A549 (cell line): ENCODE measurements around the gene PPARA. TPM values are rescaled to one million over a fixed set of nuclear protein-coding genes. Genes with fewer than 3 reads are reported as not detected.

Experiments used
- ATAC-seq, 2 experiments: fragments of 200-7000 bp in 1 of 2; fragments of >200 bp in 1 of 2; cut with Nextera tagmentation in 1 of 2; cut with Tn5 transposase in 1 of 2; 3 replicates each; pipeline versions ENCODE4 v1.8.0 to v1.9.1; 2018 to 2020; ENCODE audit warnings: mild to moderate bottlenecking in 1 of 2, moderate library complexity in 1 of 2
- CTCF ChIA-PET: fragments of 300-600 bp; sonication (Branson Sonifier 250); formaldehyde crosslinking; extraction: SDS; loops from one replicate; lab custom pipeline; 2021; ENCODE audit warnings: antibody characterized with exemption, inconsistent platforms; lab: Yijun Ruan, JAX
- POLR2A ChIA-PET: fragments of 350-600 bp; formaldehyde crosslinking; extraction: SDS; loops from one replicate; lab custom pipeline; 2021; ENCODE audit warnings: antibody characterized with exemption, inconsistent platforms; lab: Yijun Ruan, JAX
- DNase-seq, 2 experiments: peaks; one replicate each; pipeline versions ENCODE4 v3.0.0 to v3.0.0-alpha.2; 2011 to 2016; ENCODE audit warnings: low read depth in 1 of 2, low spot score in 1 of 2
- FAIRE-seq: peaks from 2 replicates; lab custom pipeline; 2011; peaks lifted over from hg19 to GRCh38; lab: Jason Lieb, UNC
- H3K27ac ChIP-seq, 2 experiments: fragments of >200 bp; sonication (Bioruptor Twin); formaldehyde crosslinking; 3 replicates each; pipeline ENCODE4 v1.5.1; 2016 to 2017
- H3K4me1 ChIP-seq: fragments of >200 bp; sonication (Bioruptor Twin); formaldehyde crosslinking; 3 replicates; pipeline ENCODE4 v1.6.1; 2016
- H3K4me2 ChIP-seq: fragments of >200 bp; sonication (Bioruptor Twin); formaldehyde crosslinking; 3 replicates; pipeline ENCODE4 v1.6.1; 2016
- H3K4me3 ChIP-seq: fragments of >200 bp; sonication (Bioruptor Twin); formaldehyde crosslinking; 3 replicates; pipeline ENCODE4 v1.5.1; 2016
- H3K9me3 ChIP-seq: fragments of >200 bp; sonication (Bioruptor Twin); formaldehyde crosslinking; 3 replicates; pipeline ENCODE4 v1.6.1; 2016
- CBX8 ChIP-seq: fragments of 200-600 bp; sonication (generic); IDR thresholded peaks from 2 replicates; pipeline ENCODE4 v1.6.1; 2016
- CEBPB ChIP-seq, 2 experiments: fragments of >200 bp in 1 of 2; sonication (Bioruptor Twin) in 1 of 2; formaldehyde crosslinking in 1 of 2; IDR thresholded peaks; 2 replicates each; pipeline ENCODE4 v1.6.1; 2012 to 2016
- EHF ChIP-seq: fragments of 250-450 bp; sonication (Bioruptor Pico); IDR thresholded peaks from 2 replicates; pipeline ENCODE4 v1.5.0; 2020; ENCODE audit warnings: mild to moderate bottlenecking
- FOXS1 ChIP-seq: fragments of 250-450 bp; sonication (Bioruptor Pico); IDR thresholded peaks from 2 replicates; pipeline ENCODE4 v1.5.0; 2020; ENCODE audit warnings: mild to moderate bottlenecking, moderate library complexity
- GATA3 ChIP-seq: IDR thresholded peaks from 2 replicates; pipeline ENCODE4 v1.6.1; 2012; ENCODE audit warnings: borderline replicate concordance
- HOXB13 ChIP-seq: fragments of 250-450 bp; sonication (Bioruptor Pico); IDR thresholded peaks from 2 replicates; pipeline ENCODE4 v1.5.0; 2020; ENCODE audit warnings: low read depth, mild to moderate bottlenecking, moderate library complexity
- JUNB ChIP-seq: fragments of >200 bp; sonication (Bioruptor Twin); formaldehyde crosslinking; IDR thresholded peaks from 2 replicates; pipeline ENCODE4 v1.6.1; 2016
- MYC ChIP-seq: IDR thresholded peaks from 2 replicates; pipeline ENCODE4 v1.6.1; 2012; ENCODE audit warnings: mild to moderate bottlenecking, inconsistent platforms, low read length, improper control_type of control experiment, borderline replicate concordance
- NR3C1 ChIP-seq: fragments of >200 bp; sonication (Bioruptor Twin); formaldehyde crosslinking; IDR thresholded peaks from 3 replicates; pipeline ENCODE4 v1.6.1; 2017
- PHF8 ChIP-seq: fragments of 200-600 bp; sonication (generic); IDR thresholded peaks from 2 replicates; pipeline ENCODE4 v1.6.1; 2016; ENCODE audit warnings: low read depth, mild to moderate bottlenecking, antibody characterized with exemption, moderate library complexity, borderline replicate concordance
- POLR2A ChIP-seq: IDR thresholded peaks from 2 replicates; pipeline ENCODE4 v1.6.1; 2012; ENCODE audit warnings: mild to moderate bottlenecking, low read length
- RFX5 ChIP-seq: fragments of 450-650 bp; IDR thresholded peaks from 2 replicates; pipeline ENCODE4 v1.7.1; 2014; ENCODE audit warnings: antibody characterized with exemption, mild to moderate bottlenecking, moderate library complexity
- SMC3 ChIP-seq: fragments of >200 bp; sonication (Bioruptor Twin); formaldehyde crosslinking; IDR thresholded peaks from 3 replicates; pipeline ENCODE4 v1.6.1; 2018; ENCODE audit warnings: inconsistent platforms
- TP53 ChIP-seq: fragments of 250-450 bp; sonication (Bioruptor Pico); IDR thresholded peaks from 2 replicates; pipeline ENCODE4 v1.5.0; 2021; ENCODE audit warnings: mild to moderate bottlenecking, moderate library complexity
- ZC3H11A ChIP-seq: fragments of 450-650 bp; IDR thresholded peaks from 2 replicates; pipeline ENCODE4 v1.6.1; 2014; ENCODE audit warnings: antibody characterized with exemption, mild to moderate bottlenecking
- ZFP36 ChIP-seq: fragments of 450-650 bp; IDR thresholded peaks from 2 replicates; pipeline ENCODE4 v1.6.1; 2014; ENCODE audit warnings: borderline replicate concordance; ENCODE audit not compliant: partially characterized antibody
- ZNF302 ChIP-seq: fragments of 250-450 bp; sonication (Bioruptor Pico); IDR thresholded peaks from 2 replicates; pipeline ENCODE4 v1.9.0; 2021; ENCODE audit warnings: inconsistent platforms, mild to moderate bottlenecking, moderate library complexity
- ZSCAN20 ChIP-seq: fragments of 250-450 bp; sonication (Bioruptor Pico); IDR thresholded peaks from 2 replicates; pipeline ENCODE4 v1.8.0; 2022; ENCODE audit warnings: mild to moderate bottlenecking, moderate library complexity
- WGBS: methylation state at CpG from one replicate; pipeline ENCODE4 v1.1.6; 2017; ENCODE audit errors: missing lambda C conversion rate; 5-methylcytosine and 5-hydroxymethylcytosine counted together
- polyA plus RNA-seq, 4 experiments: library from polyadenylated mRNA; depleted of rRNA in 3 of 4; stranded (reverse); fragments of >200 nt; fragmentation: RNase III in 1 of 4; extraction: RNeasy Plus Mini Kit Qiagen cat#74134 plus additional on column Dnase treatment in 1 of 4; gene quantifications; 2 replicates in 3 of 4; 3 replicates in 1 of 4; pipeline ENCODE4 v1.2.3, GENCODE V29; 2011 to 2017
- TF ChIP-seq, protein P1 (sequence below): fragments of >200 bp; sonication (Bioruptor Twin); formaldehyde crosslinking; IDR thresholded peaks from 2 replicates; pipeline ENCODE4 v1.6.1; 2016
- TF ChIP-seq, protein P2 (sequence below): fragments of 450-650 bp; IDR thresholded peaks from 2 replicates; pipeline ENCODE4 v1.6.1; 2014; ENCODE audit warnings: antibody characterized with exemption
- TF ChIP-seq, protein P3 (sequence below): IDR thresholded peaks from 2 replicates; pipeline ENCODE4 v1.6.1; 2012

The PPARA gene
- polyA plus RNA-seq, 2 of the 4 experiments (the other 2 are of a cell fraction): 2.6 to 2.8 TPM

DNA sequence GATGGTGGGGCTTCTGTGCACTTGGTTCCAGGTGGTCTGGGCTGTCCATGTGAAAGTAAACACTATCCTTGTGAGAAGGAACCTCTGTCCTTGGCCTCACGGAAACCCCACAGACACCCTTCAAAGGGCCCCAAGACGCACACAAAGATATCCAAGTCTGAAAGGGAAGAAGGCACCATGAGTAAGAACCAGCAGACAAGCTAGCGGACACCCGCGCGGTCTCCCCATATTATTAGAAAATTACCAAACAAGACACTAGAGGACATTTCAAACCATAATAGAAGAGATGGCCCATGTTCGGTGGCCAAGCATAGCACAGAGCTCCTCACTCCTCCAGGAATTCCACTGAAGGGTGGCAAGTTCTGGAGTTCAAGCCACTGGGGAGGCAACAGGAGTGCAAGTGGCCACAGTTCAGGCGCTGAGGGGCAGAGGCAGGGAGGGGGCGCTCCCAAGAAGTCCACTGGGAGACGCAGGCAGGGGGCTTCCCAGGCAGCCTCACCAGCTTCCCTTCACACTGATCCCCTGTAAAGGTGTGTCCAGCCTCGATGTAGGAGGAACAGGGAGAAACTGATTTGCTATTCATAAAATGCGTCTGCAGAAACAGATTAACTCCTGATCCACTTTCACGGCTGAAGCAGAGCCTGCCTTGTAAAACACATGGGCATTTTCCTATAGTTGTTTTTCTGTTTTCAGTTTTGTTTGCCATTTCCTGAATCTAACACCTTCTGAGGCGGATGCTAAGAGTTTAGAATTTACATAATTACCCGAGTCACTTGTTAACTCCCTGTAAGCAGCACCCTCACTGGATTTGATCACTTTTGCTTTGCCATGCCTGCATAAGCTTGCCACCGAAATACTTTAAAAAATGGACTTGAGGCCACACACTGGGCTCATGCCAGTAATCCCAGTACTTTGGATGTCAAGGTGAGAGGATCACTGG lies 9.1 kb upstream of the PPARA start:
- Histone ChIP-seq H3K4me1 (no peaks in the 10 kb centered on the region), H3K4me3 (no peak overlapping the region), H3K9me3 (no peaks in the 10 kb centered on the region), H3K27ac (no peak overlapping the region), H3K4me2 (no peak overlapping the region)
- ChIA-PET POLR2A (no interaction called here), CTCF (interaction anchor here (0.6 kb wide), 1 partner anchor 590 kb away, joined by 3 read pairs; no protein-coding TSS in a partner anchor)
- no peak for ATAC-seq
- no peak for DNase-seq
- TF ChIP-seq CEBPB (IDR thresholded peaks at IDR 0.05): no peak
- TF ChIP-seq NR3C1: no peak
- TF ChIP-seq TP53: no peak
- no peak for TF ChIP-seq ZNF302
- no peak for TF ChIP-seq POLR2A
- no peak for TF ChIP-seq ZSCAN20 (CRISPR knock-in tag)
- no peak for TF ChIP-seq PHF8
- TF ChIP-seq RFX5: no peak
- TF ChIP-seq MYC: no peak
- no peak for TF ChIP-seq SMC3
- no peak for TF ChIP-seq CBX8
- TF ChIP-seq, protein P1, sequence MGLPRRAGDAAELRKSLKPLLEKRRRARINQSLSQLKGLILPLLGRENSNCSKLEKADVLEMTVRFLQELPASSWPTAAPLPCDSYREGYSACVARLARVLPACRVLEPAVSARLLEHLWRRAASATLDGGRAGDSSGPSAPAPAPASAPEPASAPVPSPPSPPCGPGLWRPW: no peak
- no peak for TF ChIP-seq EHF (CRISPR knock-in tag)
- TF ChIP-seq GATA3: no peak
- TF ChIP-seq, protein P2, sequence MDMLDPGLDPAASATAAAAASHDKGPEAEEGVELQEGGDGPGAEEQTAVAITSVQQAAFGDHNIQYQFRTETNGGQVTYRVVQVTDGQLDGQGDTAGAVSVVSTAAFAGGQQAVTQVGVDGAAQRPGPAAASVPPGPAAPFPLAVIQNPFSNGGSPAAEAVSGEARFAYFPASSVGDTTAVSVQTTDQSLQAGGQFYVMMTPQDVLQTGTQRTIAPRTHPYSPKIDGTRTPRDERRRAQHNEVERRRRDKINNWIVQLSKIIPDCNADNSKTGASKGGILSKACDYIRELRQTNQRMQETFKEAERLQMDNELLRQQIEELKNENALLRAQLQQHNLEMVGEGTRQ: no peak
- no peak for TF ChIP-seq JUNB
- TF ChIP-seq ZC3H11A: no peak
- no peak for TF ChIP-seq ZFP36
- TF ChIP-seq, protein P3, sequence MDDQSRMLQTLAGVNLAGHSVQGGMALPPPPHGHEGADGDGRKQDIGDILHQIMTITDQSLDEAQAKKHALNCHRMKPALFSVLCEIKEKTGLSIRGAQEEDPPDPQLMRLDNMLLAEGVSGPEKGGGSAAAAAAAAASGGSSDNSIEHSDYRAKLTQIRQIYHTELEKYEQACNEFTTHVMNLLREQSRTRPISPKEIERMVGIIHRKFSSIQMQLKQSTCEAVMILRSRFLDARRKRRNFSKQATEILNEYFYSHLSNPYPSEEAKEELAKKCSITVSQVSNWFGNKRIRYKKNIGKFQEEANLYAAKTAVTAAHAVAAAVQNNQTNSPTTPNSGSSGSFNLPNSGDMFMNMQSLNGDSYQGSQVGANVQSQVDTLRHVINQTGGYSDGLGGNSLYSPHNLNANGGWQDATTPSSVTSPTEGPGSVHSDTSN: no peak
- no peak for TF ChIP-seq HOXB13 (CRISPR knock-in tag)
- no peak for FAIRE-seq
- WGBS: 70% methylated on average over 15 of the region's 16 CpGs

DNA sequence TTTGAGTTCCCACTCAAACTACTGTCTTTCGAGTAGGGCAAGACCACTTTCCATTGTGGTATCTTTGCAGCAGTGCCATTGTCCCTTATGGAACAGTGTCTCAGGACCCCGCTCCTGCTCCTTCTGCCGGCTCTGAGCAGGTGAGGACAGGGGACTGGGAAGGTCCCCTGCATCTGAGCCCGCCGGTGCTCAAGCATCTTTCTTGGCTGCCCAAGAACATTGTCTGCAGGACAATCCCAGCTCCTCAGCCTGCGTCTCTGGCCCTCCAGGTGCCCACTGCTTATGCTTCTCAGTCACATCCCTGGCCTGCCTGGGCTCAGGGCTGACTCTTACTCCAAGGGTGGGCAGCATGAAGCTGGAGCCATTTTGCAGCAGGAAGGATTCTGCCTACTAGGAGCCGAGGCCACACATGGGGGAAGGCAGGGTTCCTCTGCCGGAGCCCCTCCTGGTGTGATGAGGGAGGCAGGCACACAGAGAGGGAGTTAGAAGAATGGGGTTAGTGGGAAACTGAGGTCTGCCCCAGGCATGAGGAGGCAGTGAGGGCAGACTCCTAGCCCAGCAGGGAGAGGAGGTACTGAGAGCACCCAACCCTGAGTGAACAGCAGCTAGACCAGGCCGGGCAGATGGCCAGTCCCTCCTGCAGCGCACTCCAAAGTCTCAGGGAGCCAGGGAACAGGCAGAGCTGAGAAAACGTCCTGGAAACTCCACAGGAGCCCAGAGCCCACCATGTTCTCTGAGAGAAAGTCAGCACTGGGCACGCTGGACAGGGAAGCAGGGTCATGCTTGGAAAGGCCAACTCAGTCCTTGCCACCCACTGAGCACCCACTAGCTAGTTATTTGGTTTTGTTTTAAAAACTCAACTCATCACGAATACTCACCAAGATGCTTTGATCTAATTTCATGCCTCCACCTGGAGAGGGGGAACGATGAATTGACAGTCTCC lies 7.5 kb upstream of the PPARA start:
- no peaks in the 10 kb centered on the region for H3K9me3 ChIP-seq
- no peak overlapping the region for H3K4me2 ChIP-seq
- ChIA-PET POLR2A (no interaction called here), CTCF (interaction anchor here (0.7 to 2.1 kb wide), 2 partner anchors 20 to 125 kb away, joined by 3 to 7 read pairs; partner anchors contain the start of gene TTC38)
- 64% methylated on average over 11 of the region's 14 CpGs for WGBS
- no peak overlapping the region for H3K4me3 ChIP-seq
- DNase-seq (no peak), FAIRE-seq (no peak), ATAC-seq (no peak)
- H3K4me1 ChIP-seq: no peaks in the 10 kb centered on the region
- no peak for TF ChIP-seq FOXS1 (CRISPR knock-in tag)
- no peak overlapping the region for H3K27ac ChIP-seq
